ENCODE results near the gene RNF121. TPM values are rescaled to one million over a fixed set of nuclear protein-coding genes. Genes with fewer than 3 reads are reported as not detected.

Gene RNF121
- total and polyA plus RNA-seq, 2 of the 8 experiments (the other 6 are each of a cell fraction or from before 2014, with no cell fraction given), result 39.7 to 51.6 TPM

- Histone ChIP-seq H3K4me3 (ENCODE audit: extremely low read depth in 1 of 4, insufficient read depth in 2 of 4, low read depth in 3 of 4, low read length in 4 of 4) (no peak overlapping the region), H3K9ac (replicated peaks in 1 of 4; ENCODE audit: extremely low read depth in 1 of 4, low read depth in 3 of 4, low read length in 3 of 4) (no peak overlapping the region), H3K9me3 (ENCODE audit: insufficient read depth in 2 of 2, low read depth in 1 of 2, low read length in 1 of 2) (no peaks in the 10 kb centered on the region), H3K56ac (replicated peaks; ENCODE audit: insufficient read length, low read depth, low read length) (no peak overlapping the region), H3K4ac (replicated peaks; ENCODE audit: insufficient read length, low read depth, low read length) (no peak overlapping the region), H3K14ac (ENCODE audit: insufficient read length) (no peak overlapping the region), H2AFZ (ENCODE audit: low read length) (no peak overlapping the region), H3K36me3 (ENCODE audit: control insufficient read depth in 2 of 4, insufficient read depth in 4 of 4, low read length in 3 of 4) (peaks cover 0 to 35% (median 21%) of the 10 kb centered on the region in 4 experiments; a peak in 6 of 8 replicates), H2BK20ac (ENCODE audit: low read length) (no peak overlapping the region), H3K27ac (ENCODE audit: low read depth, low read length) (no peak overlapping the region), H2BK12ac (ENCODE audit: low read depth, low read length) (no peak overlapping the region), H3K79me1 (ENCODE audit: low read depth, low read length) (no peaks in the 10 kb centered on the region), H4K91ac (replicated peaks; ENCODE audit: insufficient read length, low read length) (no peak overlapping the region), H3K4me2 (ENCODE audit: insufficient read depth in 1 of 2, low read depth in 2 of 2, low read length in 2 of 2) (no peak overlapping the region), H4K5ac (ENCODE audit: insufficient read length, low read depth, low read length) (no peak overlapping the region), H3K23me2 (ENCODE audit: low read depth, low read length) (no peaks in the 10 kb centered on the region; the same call in 1 of the 2 replicates), H3K23ac (ENCODE audit: insufficient read length) (no peak overlapping the region), H3K27me3 (replicated peaks in 1 of 4; ENCODE audit: control insufficient read depth in 3 of 4, extremely low read depth in 1 of 4, insufficient read depth in 3 of 4, low read length in 3 of 4) (no peaks in the 10 kb centered on the region), H2BK5ac (ENCODE audit: low read depth, low read length) (no peak overlapping the region), H3K79me2 (ENCODE audit: control insufficient read depth in 1 of 2, insufficient read depth in 2 of 2, low read length in 2 of 2) (no peaks in the 10 kb centered on the region), H4K8ac (ENCODE audit: extremely low read depth, insufficient read depth, low read length) (no peak overlapping the region), H3K18ac (ENCODE audit: extremely low read depth, low read length) (no peak overlapping the region), H2BK120ac (replicated peaks; ENCODE audit: low read depth, low read length) (no peak overlapping the region), H3K4me1 (replicated peaks in 1 of 4; ENCODE audit: control insufficient read depth in 3 of 4, insufficient read depth in 4 of 4, low read length in 3 of 4) (no peaks in the 10 kb centered on the region), H4K20me1 (replicated peaks in 1 of 2; ENCODE audit: control insufficient read depth in 1 of 2, insufficient read depth in 2 of 2, low read length in 2 of 2) (peaks cover 0 to 2% of the 10 kb centered on the region in 2 experiments), H2BK15ac (ENCODE audit: low read length) (no peak overlapping the region), H2AK5ac (ENCODE audit: low read depth, low read length) (no peak overlapping the region)
- WGBS, 2 experiments (ENCODE audit: extremely low coverage in 1 of 2, insufficient coverage in 1 of 2, insufficient read length in 1 of 2, insufficient replicate concordance in 2 of 2, low coverage in 1 of 2, low lambda C conversion rate in 2 of 2, missing lambda C conversion rate in 1 of 2), result 91% methylated on average over 6 of the region's 7 CpGs; no CpG with 5 or more reads in 1 of the 2 experiments
- TF ChIP-seq HDAC6 (IDR thresholded peaks at IDR 0.05; ENCODE audit: low read depth, low read length) (no peak), CREB1 (IDR thresholded peaks at IDR 0.05) (no peak), RBBP5 (IDR thresholded peaks at IDR 0.05; ENCODE audit: borderline replicate concordance, low read depth, low read length) (no peak), BRCA1 (IDR thresholded peaks at IDR 0.05; ENCODE audit: low read depth, low read length) (no peak), SIX5 (IDR thresholded peaks at IDR 0.05; ENCODE audit: low read depth, low read length) (no peak), CBX5 (IDR thresholded peaks at IDR 0.05; ENCODE audit: low read depth, low read length) (no peak), SAP30 (IDR thresholded peaks at IDR 0.05; ENCODE audit: insufficient read depth, insufficient replicate concordance, low read length) (no peak)
- FAIRE-seq (no peak), DNase-seq (ENCODE audit: low read depth in 1 of 2, low spot score in 2 of 2) (no peak)
- POLR2A ChIA-PET (ENCODE audit: partially characterized antibody), result no interaction called here
- CTCF ChIA-PET (ENCODE audit: partially characterized antibody), result interaction anchor here (1.2 kb wide), 1 partner anchor 13 kb away, joined by 4 read pairs; no protein-coding TSS in a partner anchor
These were observed 14.1 kb upstream of the RNF121 start for GRCh38 chr11:71914617-71915189.

Data from H1 (cell line).